Neuronal stem cell (in vitro differentiated cells): Measurements from ENCODE around the gene GDAP2.

Experiments
- DNase-seq: peaks from one replicate; pipeline ENCODE4 v3.0.0-alpha.2; 2013; ENCODE audit warnings: low spot score
- H2AFZ ChIP-seq: one replicate; pipeline ENCODE4 v1.6.1; 2013; ENCODE audit warnings: mild to moderate bottlenecking, low read length, inconsistent platforms
- H2AK5ac ChIP-seq: 2 replicates; pipeline ENCODE4 v1.6.1; 2013; ENCODE audit warnings: low read depth, mild to moderate bottlenecking, inconsistent platforms, low read length, moderate library complexity, mixed read lengths
- H2BK120ac ChIP-seq: 2 replicates; pipeline ENCODE4 v1.6.1; 2013; ENCODE audit warnings: low read depth, mild to moderate bottlenecking, inconsistent platforms, low read length, moderate library complexity, mixed read lengths
- H2BK12ac ChIP-seq: one replicate; pipeline ENCODE4 v1.6.1; 2013; ENCODE audit warnings: low read length, inconsistent platforms
- H2BK15ac ChIP-seq: 2 replicates; pipeline ENCODE4 v1.6.1; 2013; ENCODE audit warnings: mild to moderate bottlenecking, low read length, inconsistent platforms, mixed read lengths
- H2BK5ac ChIP-seq: one replicate; pipeline ENCODE4 v1.6.1; 2013; ENCODE audit warnings: inconsistent platforms, mild to moderate bottlenecking, low read length, moderate library complexity
- H3K14ac ChIP-seq: one replicate; pipeline ENCODE4 v1.6.1; 2013; ENCODE audit warnings: low read length, inconsistent platforms
- H3K18ac ChIP-seq: 2 replicates; pipeline ENCODE4 v1.6.1; 2013; ENCODE audit warnings: low read length, inconsistent platforms
- H3K23ac ChIP-seq: 2 replicates; pipeline ENCODE4 v1.6.1; 2013; ENCODE audit warnings: low read depth, mild to moderate bottlenecking, mixed read lengths, low read length, inconsistent platforms; ENCODE audit not compliant: poor library complexity
- H3K27ac ChIP-seq: replicated peaks from 3 replicates; pipeline ENCODE4 v1.5.1; 2013; ENCODE audit warnings: low read length, inconsistent platforms
- H3K27me3 ChIP-seq, 3 experiments: 2 replicates each; pipeline ENCODE4 v1.6.1; 2013; ENCODE audit warnings: low read length in 3 of 3, mild to moderate bottlenecking in 2 of 3, inconsistent platforms in 1 of 3, low read depth in 1 of 3, mixed read lengths in 1 of 3, moderate library complexity in 1 of 3; ENCODE audit not compliant: control insufficient read depth in 3 of 3, insufficient read depth in 3 of 3
- H3K36me3 ChIP-seq, 2 donors: replicated peaks in 1 of 2; 2 replicates each; pipeline ENCODE4 v1.6.1; 2013; ENCODE audit warnings: low read length in 2 of 2; ENCODE audit not compliant: control insufficient read depth in 2 of 2, insufficient read depth in 2 of 2
- H3K4ac ChIP-seq: 2 replicates; pipeline ENCODE4 v1.6.1; 2013; ENCODE audit warnings: inconsistent platforms, mild to moderate bottlenecking, low read length, moderate library complexity
- H3K4me1 ChIP-seq, 2 donors: 1 replicate in 1 of 2; 2 replicates in 1 of 2; pipeline ENCODE4 v1.6.1; 2013; ENCODE audit warnings: low read length in 2 of 2, low read depth in 1 of 2; ENCODE audit not compliant: control insufficient read depth in 2 of 2, insufficient read depth in 1 of 2
- H3K4me2 ChIP-seq: one replicate; pipeline ENCODE4 v1.6.1; 2013; ENCODE audit warnings: mild to moderate bottlenecking, low read length, inconsistent platforms; ENCODE audit not compliant: insufficient read depth, poor library complexity, severe bottlenecking
- H3K4me3 ChIP-seq, 2 donors: 2 replicates each; pipeline ENCODE4 v1.5.1; 2013; ENCODE audit warnings: low read length in 2 of 2, mild to moderate bottlenecking in 2 of 2, inconsistent platforms in 1 of 2, moderate library complexity in 1 of 2
- H3K79me1 ChIP-seq: one replicate; pipeline ENCODE4 v1.6.1; 2013; ENCODE audit warnings: low read depth, mild to moderate bottlenecking, inconsistent platforms, low read length, moderate library complexity
- H3K9ac ChIP-seq: one replicate; pipeline ENCODE4 v1.6.1; 2013; ENCODE audit warnings: mild to moderate bottlenecking, low read depth, low read length, inconsistent platforms; ENCODE audit not compliant: poor library complexity
- H3K9me3 ChIP-seq, 2 donors: replicated peaks in 1 of 2; 2 replicates each; pipeline versions ENCODE3 to v1.6.1; 2013; ENCODE audit warnings: low read length in 2 of 2, mild to moderate bottlenecking in 2 of 2, inconsistent platforms in 1 of 2, low read depth in 1 of 2, mixed read lengths in 1 of 2, moderate library complexity in 1 of 2; ENCODE audit not compliant: control insufficient read depth in 2 of 2, insufficient read depth in 1 of 2
- H4K8ac ChIP-seq: one replicate; pipeline ENCODE4 v1.6.1; 2013; ENCODE audit warnings: low read depth, mild to moderate bottlenecking, inconsistent platforms, low read length, moderate library complexity
- H4K91ac ChIP-seq: one replicate; pipeline ENCODE4 v1.6.1; 2013; ENCODE audit warnings: low read length, low read depth, mild to moderate bottlenecking, inconsistent platforms; ENCODE audit not compliant: poor library complexity
- WGBS, 2 donors: extraction: QIAGEN DNeasy Blood & Tissue Kit; methylation state at CpG; one replicate each; pipeline ENCODE4 v1.1.7; 2013; ENCODE audit warnings: missing lambda C conversion rate in 2 of 2, mixed read lengths in 1 of 2; ENCODE audit not compliant: insufficient read length in 2 of 2, insufficient replicate concordance in 1 of 2; ENCODE audit errors: extremely low coverage in 2 of 2; 5-methylcytosine and 5-hydroxymethylcytosine counted together

The GDAP2 gene

DNA sequence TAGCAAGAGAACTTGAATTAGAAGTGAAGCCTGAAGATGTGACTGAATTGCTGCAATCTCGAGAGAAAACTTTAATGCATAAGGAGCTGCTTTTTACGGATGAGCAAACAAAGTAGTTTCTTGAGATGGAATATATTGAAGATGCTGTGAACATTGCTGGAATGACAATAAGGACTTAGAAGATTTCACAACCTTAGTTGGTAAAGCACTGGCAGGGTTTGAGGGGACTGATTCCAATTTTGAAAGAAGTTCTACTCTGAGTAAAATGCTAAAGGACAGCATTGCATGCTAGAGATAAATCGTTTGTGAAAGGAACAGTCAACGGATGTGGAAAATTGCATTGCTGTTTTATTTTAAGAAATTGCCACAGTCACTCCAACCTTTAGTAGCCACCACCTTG is 69.5 kb downstream of the GDAP2 start:
- no CpG with 5 or more reads among the region's 4 CpGs for WGBS, 2 donors
- no peak overlapping the region for H3K4me3 ChIP-seq
- H3K23ac ChIP-seq: no peak overlapping the region
- H3K4me2 ChIP-seq: no peak overlapping the region
- H2AFZ ChIP-seq: no peak overlapping the region
- H2AK5ac ChIP-seq: no peak overlapping the region
- H3K27me3 ChIP-seq: no peaks in the 10 kb centered on the region
- H4K8ac ChIP-seq: no peak overlapping the region
- H3K27ac ChIP-seq: no peak overlapping the region
- H3K4me1 ChIP-seq: no peaks in the 10 kb centered on the region
- no peak overlapping the region for H2BK15ac ChIP-seq
- no peak overlapping the region for H3K14ac ChIP-seq
- no peak overlapping the region for H2BK120ac ChIP-seq
- H3K36me3 ChIP-seq: peaks cover 0 to 23% of the 10 kb centered on the region in 2 donors
- no peak overlapping the region for H2BK5ac ChIP-seq
- H3K79me1 ChIP-seq: no peaks in the 10 kb centered on the region
- no peak overlapping the region for H2BK12ac ChIP-seq
- no peak overlapping the region for H3K9ac ChIP-seq
- no peaks in the 10 kb centered on the region for H3K9me3 ChIP-seq
- no peak overlapping the region for H3K18ac ChIP-seq
- DNase-seq: no peak
- no peak overlapping the region for H4K91ac ChIP-seq
- no peak overlapping the region for H3K4ac ChIP-seq

DNA sequence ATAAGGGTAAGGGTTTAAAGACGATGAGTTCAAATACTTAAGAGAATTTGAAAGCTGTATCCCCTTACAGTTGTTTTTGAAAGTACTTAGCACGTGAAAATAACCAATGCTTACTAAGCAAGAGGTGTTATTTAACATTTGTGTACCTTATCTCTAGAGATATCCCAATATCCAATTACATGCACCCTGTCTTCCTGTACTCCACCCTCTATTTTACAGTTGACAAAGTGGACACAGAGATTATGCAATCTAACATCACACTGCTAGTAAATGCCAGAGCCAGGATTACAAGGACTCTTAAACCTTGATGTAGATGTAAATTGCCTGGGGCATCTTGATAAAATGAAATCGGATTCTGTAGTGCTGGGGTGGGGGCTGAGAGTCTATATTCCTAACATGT is 72.0 kb downstream of the GDAP2 start:
- H2BK5ac ChIP-seq: no peak overlapping the region
- no peak for DNase-seq
- H2BK120ac ChIP-seq: no peak overlapping the region
- no peak overlapping the region for H3K9ac ChIP-seq
- peaks cover 0 to 11% of the 10 kb centered on the region in 2 donors for H3K36me3 ChIP-seq
- H3K14ac ChIP-seq: no peak overlapping the region
- H2AK5ac ChIP-seq: no peak overlapping the region
- no peak overlapping the region for H3K4me2 ChIP-seq
- no peaks in the 10 kb centered on the region for H3K4me1 ChIP-seq
- no peak overlapping the region for H3K23ac ChIP-seq
- H3K18ac ChIP-seq: no peak overlapping the region
- H3K4ac ChIP-seq: no peak overlapping the region
- no peaks in the 10 kb centered on the region for H3K9me3 ChIP-seq
- no peak overlapping the region for H2BK15ac ChIP-seq
- H4K91ac ChIP-seq: no peak overlapping the region
- no peak overlapping the region for H4K8ac ChIP-seq
- no peaks in the 10 kb centered on the region for H3K79me1 ChIP-seq
- no peak overlapping the region for H2BK12ac ChIP-seq
- H3K4me3 ChIP-seq: no peak overlapping the region
- H3K27ac ChIP-seq: no peak overlapping the region
- no CpG with 5 or more reads among the region's 3 CpGs for WGBS, 2 donors
- no peak overlapping the region for H2AFZ ChIP-seq
- H3K27me3 ChIP-seq: no peaks in the 10 kb centered on the region

DNA sequence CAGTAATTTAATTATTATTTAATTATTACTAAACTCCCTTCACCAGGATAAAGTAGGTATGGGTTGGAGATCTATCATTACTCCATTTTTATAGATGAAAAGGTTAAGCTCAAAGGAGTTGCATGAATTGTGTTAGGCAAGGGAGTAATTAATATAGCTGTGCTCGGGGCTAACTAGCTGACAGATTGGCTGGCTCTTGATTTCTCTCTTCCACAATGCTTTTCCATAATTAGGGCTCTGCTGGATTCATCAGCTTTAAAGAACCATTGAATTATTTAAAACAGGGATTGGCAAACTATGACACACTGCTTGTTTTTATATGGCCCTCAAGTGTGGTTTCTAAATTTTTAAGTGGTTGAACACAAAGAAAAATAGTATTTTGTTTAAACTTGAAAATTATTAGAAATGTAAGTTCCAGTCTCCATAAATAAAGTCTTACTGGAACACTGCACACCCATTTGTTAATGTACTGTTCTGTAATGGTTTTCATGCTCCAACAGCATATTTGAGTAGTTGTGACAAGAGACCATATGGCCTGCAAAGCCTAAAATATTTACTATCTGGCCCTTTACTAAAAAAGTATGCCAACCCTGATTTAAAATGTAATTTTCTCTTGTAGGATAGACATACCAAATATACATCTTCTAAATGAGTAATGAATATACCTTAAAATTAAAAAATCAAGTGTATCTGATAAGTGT is 76.4 kb downstream of the GDAP2 start:
- no CpG with 5 or more reads among the region's 1 CpG for WGBS, 2 donors

DNA sequence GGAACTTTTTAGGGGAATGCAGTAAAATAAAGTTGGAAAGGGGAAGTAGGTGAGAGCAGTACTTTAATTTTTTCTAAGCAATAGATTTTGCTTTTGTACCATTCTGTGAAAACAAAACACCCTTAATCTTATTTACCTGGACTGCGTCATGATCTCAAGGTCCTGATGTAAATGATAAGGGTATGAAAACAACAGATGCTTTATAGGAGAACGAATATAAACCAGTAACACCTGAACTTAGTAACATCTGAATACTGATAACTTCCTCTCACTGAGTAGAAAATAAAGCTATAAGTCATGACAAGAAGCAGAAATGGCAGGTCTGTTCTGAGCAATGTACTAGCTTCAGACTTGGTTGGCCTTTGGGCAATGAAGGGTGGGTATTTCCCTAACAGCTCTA is 77.7 kb downstream of the GDAP2 start:
- Histone ChIP-seq H4K8ac (no peak overlapping the region), H3K4ac (no peak overlapping the region), H3K36me3 (no peaks in the 10 kb centered on the region), H3K4me1 (no peaks in the 10 kb centered on the region), H3K79me1 (no peaks in the 10 kb centered on the region), H3K27me3 (no peaks in the 10 kb centered on the region), H3K9ac (no peak overlapping the region), H3K14ac (no peak overlapping the region), H3K23ac (no peak overlapping the region), H2AK5ac (no peak overlapping the region), H3K4me2 (no peak overlapping the region), H3K9me3 (no peaks in the 10 kb centered on the region), H2BK5ac (no peak overlapping the region), H2BK12ac (no peak overlapping the region), H2BK15ac (no peak overlapping the region), H3K27ac (no peak overlapping the region), H4K91ac (no peak overlapping the region), H2BK120ac (no peak overlapping the region), H3K4me3 (no peak overlapping the region), H3K18ac (no peak overlapping the region), H2AFZ (no peak overlapping the region)
- DNase-seq: no peak
- WGBS, 2 donors: no CpG with 5 or more reads among the region's 2 CpGs

More for the DNA sequence above, 76.4 kb downstream of the GDAP2 start:
- no peak overlapping the region for H3K9ac ChIP-seq
- H3K9me3 ChIP-seq: no peaks in the 10 kb centered on the region
- no peak overlapping the region for H4K8ac ChIP-seq
- H4K91ac ChIP-seq: no peak overlapping the region
- H2AFZ ChIP-seq: no peak overlapping the region
- H3K14ac ChIP-seq: no peak overlapping the region
- H3K4me1 ChIP-seq: no peaks in the 10 kb centered on the region
- no peaks in the 10 kb centered on the region for H3K36me3 ChIP-seq
- H2AK5ac ChIP-seq: no peak overlapping the region
- DNase-seq: no peak
- no peak overlapping the region for H3K4me3 ChIP-seq
- H3K4ac ChIP-seq: no peak overlapping the region
- H2BK15ac ChIP-seq: no peak overlapping the region
- no peaks in the 10 kb centered on the region for H3K27me3 ChIP-seq
- H2BK12ac ChIP-seq: no peak overlapping the region
- no peaks in the 10 kb centered on the region for H3K79me1 ChIP-seq
- H2BK5ac ChIP-seq: no peak overlapping the region
- no peak overlapping the region for H3K4me2 ChIP-seq
- H3K23ac ChIP-seq: no peak overlapping the region
- H2BK120ac ChIP-seq: no peak overlapping the region
- no peak overlapping the region for H3K27ac ChIP-seq
- H3K18ac ChIP-seq: no peak overlapping the region
